ENCODE measurements around the gene ULK2.

DNA sequence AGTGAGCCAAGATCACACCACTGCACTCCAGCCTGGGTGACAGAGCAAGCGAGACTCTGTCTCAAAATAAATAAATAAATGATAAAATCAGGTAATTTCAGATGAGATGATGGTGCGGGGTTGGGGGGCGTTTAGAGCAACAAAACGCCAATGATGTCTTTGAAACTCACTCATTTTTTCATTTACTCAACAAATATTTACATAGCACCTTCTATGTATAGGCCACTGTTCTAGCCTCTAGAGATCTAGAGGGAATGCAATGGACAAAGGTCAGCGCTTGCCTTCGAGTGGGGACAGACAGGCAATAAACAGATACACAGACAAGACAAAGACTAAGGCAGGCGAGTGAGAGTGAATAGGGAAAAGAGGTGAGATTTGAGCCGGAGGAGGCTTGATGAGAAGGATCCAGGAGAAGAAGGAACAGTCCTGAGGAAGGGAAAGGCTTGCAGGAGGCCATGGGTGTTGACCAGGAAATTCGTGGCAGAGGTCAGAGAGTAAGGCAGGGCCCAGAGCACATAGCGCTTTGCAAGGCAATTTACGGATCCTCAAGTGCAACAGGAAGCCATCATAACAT lies 133.7 kb downstream of the ULK2 start:
- TF ChIP-seq, protein P1, sequence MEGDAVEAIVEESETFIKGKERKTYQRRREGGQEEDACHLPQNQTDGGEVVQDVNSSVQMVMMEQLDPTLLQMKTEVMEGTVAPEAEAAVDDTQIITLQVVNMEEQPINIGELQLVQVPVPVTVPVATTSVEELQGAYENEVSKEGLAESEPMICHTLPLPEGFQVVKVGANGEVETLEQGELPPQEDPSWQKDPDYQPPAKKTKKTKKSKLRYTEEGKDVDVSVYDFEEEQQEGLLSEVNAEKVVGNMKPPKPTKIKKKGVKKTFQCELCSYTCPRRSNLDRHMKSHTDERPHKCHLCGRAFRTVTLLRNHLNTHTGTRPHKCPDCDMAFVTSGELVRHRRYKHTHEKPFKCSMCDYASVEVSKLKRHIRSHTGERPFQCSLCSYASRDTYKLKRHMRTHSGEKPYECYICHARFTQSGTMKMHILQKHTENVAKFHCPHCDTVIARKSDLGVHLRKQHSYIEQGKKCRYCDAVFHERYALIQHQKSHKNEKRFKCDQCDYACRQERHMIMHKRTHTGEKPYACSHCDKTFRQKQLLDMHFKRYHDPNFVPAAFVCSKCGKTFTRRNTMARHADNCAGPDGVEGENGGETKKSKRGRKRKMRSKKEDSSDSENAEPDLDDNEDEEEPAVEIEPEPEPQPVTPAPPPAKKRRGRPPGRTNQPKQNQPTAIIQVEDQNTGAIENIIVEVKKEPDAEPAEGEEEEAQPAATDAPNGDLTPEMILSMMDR (IDR thresholded peaks at IDR 0.05) = no peak
- TF ChIP-seq EP300 (IDR thresholded peaks at IDR 0.05) (no peak), POLR2A (IDR thresholded peaks at IDR 0.05) (no peak)
